Non-pigmented ciliary epithelial cell (primary cell): Measurements from ENCODE around the gene SLC25A28.

Experiments
- DNase-seq: peaks from one replicate; pipeline ENCODE4 v3.0.0-alpha.2; 2010; ENCODE audit warnings: low read depth

Gene SLC25A28

DNA sequence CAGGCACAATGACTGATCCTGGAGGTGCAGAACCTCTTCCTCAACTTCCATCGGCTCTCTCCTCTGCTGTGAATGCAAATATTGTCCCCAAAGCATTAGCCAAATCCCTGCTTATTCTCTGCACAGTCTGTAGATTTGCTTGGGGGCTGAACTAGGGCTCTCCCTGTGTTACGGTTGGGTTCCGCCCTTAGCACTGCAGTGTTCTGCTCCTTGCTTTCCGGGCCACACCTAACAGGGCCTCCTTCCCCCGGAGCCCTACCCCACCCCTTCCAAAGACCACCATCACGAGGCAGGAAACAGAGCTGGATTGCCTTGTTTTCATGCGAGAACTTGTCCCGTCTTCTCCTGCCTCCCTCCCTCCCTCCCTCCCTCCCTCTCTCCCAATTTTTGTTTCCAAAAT is 36.6 kb downstream of the SLC25A28 start:
- no peak for DNase-seq

DNA sequence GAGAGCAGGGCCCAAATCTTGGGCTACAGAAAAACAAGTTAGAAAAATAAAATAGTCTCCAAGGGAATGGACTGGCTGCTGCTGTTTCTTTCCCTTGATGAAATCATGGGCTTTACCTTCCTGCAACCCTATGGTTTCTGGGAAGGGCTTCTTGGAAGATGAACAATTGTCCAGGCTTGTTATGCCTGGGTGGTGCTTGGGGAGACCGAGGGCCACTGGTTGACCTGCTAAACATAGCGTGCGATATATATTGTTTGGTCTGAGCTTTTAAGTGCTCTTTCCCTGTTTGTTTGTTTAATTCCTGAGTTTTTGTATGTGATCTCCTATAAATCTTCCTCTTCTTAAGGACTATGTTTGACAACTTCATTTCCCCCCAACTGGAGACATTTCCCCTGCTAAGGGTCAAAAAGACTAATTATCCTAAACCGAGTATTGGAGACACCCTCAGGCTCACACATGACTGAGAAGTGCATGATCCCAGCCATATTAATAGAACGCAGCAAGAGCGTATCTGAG is 37.9 kb downstream of the SLC25A28 start:
- no peak for DNase-seq

DNA sequence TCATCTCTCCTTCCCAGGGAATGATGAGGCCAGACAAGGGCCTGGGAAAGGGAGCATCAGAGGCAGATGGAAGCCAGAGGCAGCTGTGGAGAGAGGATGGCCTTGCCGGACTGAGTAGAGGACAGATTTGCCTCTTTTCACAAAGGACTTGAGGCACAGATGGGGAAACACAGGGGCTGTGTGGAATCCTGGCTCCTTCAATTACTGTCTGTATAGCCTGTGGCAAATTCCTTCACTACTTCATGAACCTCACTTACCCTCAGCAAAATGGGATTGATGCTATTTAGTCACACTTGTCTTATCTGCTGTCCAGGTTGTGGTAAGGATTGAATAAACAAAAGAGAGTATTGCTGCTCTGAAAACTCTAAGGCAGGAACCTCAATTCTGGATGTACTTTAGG is 40.3 kb downstream of the SLC25A28 start:
- no peak for DNase-seq

DNA sequence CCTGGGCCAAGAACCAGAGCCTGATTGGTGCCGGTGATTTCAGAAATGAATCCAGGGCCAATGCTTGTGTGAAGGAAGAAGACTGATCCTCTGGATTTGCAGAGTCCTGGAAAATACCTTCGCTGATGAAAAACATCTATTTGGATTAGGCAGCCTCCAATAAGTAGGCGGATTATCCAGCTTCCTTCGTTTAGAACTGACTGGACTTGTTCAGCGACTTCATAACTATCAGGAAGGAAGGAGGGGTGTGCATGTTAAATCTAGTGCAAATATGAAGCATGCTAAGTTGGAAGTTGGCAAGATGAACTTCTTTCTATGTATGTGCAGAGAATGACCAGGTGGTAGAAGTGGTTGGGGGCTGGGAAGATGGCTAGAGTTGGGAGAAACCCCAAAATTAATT is 46.4 kb downstream of the SLC25A28 start:
- DNase-seq: no peak

DNA sequence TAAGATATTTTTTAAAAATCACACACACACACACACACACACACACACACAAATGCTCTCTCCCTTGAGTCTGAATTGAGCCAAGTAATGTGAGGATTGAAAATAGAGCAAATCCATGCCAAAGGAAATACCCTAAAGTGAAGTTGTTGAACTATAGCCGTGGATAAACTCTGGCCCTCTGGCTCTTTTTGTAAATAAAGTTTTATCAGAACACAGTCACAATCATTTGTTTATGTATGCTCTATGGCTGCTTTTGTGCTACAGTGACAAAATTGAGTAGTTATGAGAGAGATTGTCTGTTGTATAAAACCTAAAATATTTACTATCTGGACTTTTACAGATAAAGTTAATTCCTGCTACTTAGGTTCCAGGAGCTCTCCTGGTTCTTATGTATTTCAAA is 48.4 kb downstream of the SLC25A28 start:
- no peak for DNase-seq

DNA sequence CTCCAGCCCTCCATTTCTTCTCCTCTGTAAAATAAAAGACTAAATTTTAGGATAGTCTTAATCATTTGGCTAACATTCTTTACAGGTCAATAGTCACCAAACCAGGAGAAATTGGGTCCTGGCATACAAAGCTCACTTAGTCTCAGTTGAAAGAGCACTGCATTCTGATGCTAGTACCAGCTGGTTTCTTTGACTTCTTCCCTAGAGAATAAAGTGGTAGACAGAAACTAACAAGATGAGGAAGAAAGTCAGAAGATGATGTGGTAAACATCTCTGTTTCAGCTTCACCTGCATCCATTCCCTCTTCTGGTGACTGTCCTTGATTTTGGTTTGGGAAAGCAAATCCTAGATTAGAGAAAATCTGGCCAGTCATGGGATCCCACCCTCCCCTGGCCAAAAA is 50.3 kb downstream of the SLC25A28 start:
- no peak for DNase-seq

DNA sequence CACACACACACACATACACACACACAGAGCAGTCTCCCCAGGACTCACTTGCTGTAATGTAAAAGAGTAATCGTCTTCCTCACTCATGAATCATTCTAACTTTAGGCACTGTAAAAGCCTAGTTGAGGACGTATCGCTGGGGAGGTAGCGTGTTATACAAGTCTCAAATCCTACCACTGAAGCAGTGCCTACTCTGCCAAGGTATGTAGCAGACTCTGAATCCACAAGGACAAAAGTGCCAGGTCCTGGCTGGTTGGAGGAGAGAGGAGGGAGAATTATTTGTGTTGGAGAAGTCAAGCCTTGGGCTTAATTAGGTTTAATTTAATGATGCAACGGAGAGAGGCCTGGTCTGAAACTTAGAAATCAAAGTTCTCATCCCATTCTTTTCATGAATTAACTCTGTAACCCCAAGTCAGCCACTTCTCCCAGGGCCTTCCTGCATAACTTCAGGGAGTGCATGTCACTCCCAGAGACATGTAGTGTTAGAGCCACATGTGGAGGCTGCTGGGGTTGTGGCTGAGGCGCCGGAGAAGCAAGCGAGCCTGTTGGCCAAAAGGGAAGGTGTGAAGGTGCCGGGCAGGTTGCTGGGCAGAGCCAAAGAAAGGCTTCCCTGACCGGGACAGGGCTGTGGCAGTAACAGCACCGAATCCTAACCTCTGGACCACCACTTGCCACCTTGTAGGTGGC is 50.8 kb downstream of the SLC25A28 start:
- DNase-seq: no peak

GRCh38 chr10:99565166-99565565 is 55.1 kb downstream of the SLC25A28 start:
- DNase-seq: no peak

DNA sequence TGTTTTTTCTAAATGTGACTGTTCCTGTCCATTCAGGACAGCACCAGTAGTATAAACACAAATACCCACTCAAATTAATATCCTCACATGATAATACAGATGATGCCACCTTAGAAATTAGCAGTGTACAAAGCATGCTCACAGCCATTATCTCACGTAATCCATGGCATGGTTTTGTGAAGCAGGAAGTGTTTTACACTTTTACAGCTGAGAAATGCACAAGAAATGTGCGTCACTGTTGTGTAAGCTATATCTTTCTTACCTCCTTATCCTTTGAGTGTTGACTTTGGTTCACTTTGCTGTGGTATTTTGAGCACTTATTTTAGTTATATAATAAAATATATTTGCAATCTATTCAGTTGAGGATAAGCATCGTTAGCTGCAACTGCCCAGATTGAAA is 55.9 kb downstream of the SLC25A28 start:
- DNase-seq: no peak

- no peak for DNase-seq
Measured at GRCh38 chr10:99562631-99563030, 57.6 kb downstream of the SLC25A28 start.
